Stomach (tissue), 9 donors: ENCODE data around the gene KEAP1. TPM values are rescaled to one million over a fixed set of nuclear protein-coding genes. Genes with fewer than 3 reads are reported as not detected.
"Not testable (repeated sequence)": the region's sequence is repeated elsewhere in the genome, so short reads cannot be mapped to it uniquely, and the experiment has no call there.

ENCODE experiments used
- DNase-seq, 2 donors: peaks; one replicate each; pipeline versions ENCODE4 v3.0.0 to v3.0.0-alpha.2; 2013 to 2019
- H3K27ac ChIP-seq, 5 donors: fragments of 200-600 bp in 4 of 5; sonication (generic) in 4 of 5; one replicate each; pipeline ENCODE4 v1.5.1; 2013 to 2019; ENCODE audit warnings: mild to moderate bottlenecking in 1 of 5, moderate library complexity in 1 of 5
- H3K27me3 ChIP-seq, 3 donors: fragments of 200-600 bp; sonication (generic); one replicate each; pipeline ENCODE4 v1.5.1; 2017 to 2019; ENCODE audit warnings: mixed run types in 1 of 3
- H3K36me3 ChIP-seq, 4 donors: fragments of 200-600 bp; sonication (generic); 1 replicate in 3 of 4; 2 replicates in 1 of 4; pipeline ENCODE4 v1.5.1; 2016 to 2019
- H3K4me1 ChIP-seq, 4 donors: fragments of 200-600 bp; sonication (generic); one replicate each; pipeline ENCODE4 v1.5.1; 2016 to 2019
- H3K4me3 ChIP-seq, 4 donors: fragments of 200-600 bp; sonication (generic) in 3 of 4; one replicate each; pipeline ENCODE4 v1.5.1; 2016 to 2019; ENCODE audit warnings: mild to moderate bottlenecking in 1 of 4
- H3K9me3 ChIP-seq, 4 donors: fragments of 200-600 bp; sonication (generic); one replicate each; pipeline ENCODE4 v1.5.1; 2016 to 2019
- EP300 ChIP-seq: sonication (generic); formaldehyde crosslinking; IDR thresholded peaks from one replicate; pipeline ENCODE4 v1.6.1; 2017; ENCODE audit warnings: antibody characterized with exemption
- POLR2A ChIP-seq, 4 donors: fragments of 450-650 bp; IDR thresholded peaks; one replicate each; pipeline ENCODE4 v1.6.1; 2016; ENCODE audit warnings: antibody characterized with exemption in 4 of 4, control low read depth in 2 of 4, mild to moderate bottlenecking in 1 of 4, moderate library complexity in 1 of 4
- POLR2AphosphoS5 ChIP-seq, 3 donors: sonication (generic); formaldehyde crosslinking; IDR thresholded peaks; one replicate each; pipeline ENCODE4 v1.6.1; 2016; ENCODE audit warnings: antibody characterized with exemption in 3 of 3
- WGBS, 5 donors: extraction: QIAGEN DNeasy Blood & Tissue Kit in 3 of 5; methylation state at CpG; one replicate each; pipeline versions ENCODE4 v1.1.5 to v1.1.7; 2013 to 2018; 5-methylcytosine and 5-hydroxymethylcytosine counted together
- intact Hi-C: fragments of 100-400 bp; cut with DNase I; formaldehyde crosslinking; loops from one replicate; pipeline ENCODE4 v1.15.1; 2023; ENCODE audit warnings: low total_unique reads
- polyA plus RNA-seq, 3 donors: library from polyadenylated mRNA; stranded (reverse); fragments of 200-250 nt; gene quantifications; one replicate each; pipeline ENCODE4 v1.2.3, GENCODE V29; 2013
- total RNA-seq, 5 donors: library from RNA; depleted of rRNA; stranded (reverse); fragments of >200 nt; gene quantifications; one replicate each; pipeline versions ENCODE4 v1.1.0 to v1.2.3, GENCODE V29; 2014 to 2016
- TF ChIP-seq, protein P1 (sequence below), 7 experiments: fragments of 450-650 bp in 4 of 7; fragments of 200-600 bp in 3 of 7; sonication (generic) in 3 of 7; IDR thresholded peaks; one replicate each; pipeline ENCODE4 v1.5.1; 2016 to 2019; ENCODE audit warnings: antibody characterized with exemption in 7 of 7, control low read depth in 2 of 7, mild to moderate bottlenecking in 1 of 7
- donor health status: healthy with polysubstance abuse.
- donor health status: Bipolar disorder and iron deficiency.
- donor health status: healthy.

Gene KEAP1
- total and polyA plus RNA-seq, 8 donors, result 15.8 to 88.1 (median 37.4) TPM

DNA sequence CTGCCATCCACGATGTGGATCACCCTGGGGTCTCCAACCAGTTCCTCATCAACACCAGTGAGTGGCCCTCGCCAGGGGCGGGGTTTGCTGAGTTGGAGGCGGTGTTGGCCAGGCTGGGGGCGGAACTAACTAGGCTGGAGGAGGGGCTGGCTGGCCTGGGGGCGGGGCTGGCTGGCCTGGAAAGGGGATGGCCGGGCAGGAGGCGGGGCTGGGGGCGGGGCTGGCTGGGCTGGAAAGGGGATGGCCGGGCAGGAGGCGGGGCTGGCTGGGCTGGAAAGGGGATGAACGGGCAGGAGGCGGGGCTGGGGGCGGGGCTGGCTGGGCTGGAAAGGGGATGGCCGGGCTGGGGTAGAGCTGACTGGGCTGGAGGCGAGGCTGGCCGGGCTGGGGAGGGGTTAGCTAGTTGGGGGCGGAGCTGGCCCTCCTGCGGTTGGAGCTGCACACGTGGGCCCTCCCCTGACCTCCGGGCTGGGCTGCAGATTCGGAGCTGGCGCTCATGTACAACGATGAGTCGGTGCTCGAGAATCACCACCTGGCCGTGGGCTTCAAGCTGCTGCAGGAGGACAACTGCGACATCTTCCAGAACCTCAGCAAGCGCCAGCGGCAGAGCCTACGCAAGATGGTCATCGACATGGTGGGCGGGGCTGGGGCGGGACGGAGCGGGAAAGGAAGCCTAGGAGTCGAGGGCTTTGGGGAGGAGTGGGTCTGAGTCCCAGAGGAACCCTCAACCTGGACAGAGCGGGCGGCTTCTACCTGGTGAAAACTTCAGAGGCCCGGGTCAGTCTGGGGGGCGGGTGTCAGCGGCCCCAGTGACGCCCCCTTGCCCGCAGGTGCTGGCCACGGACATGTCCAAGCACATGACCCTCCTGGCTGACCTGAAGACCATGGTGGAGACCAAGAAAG lies 41.9 kb downstream of the KEAP1 start:
- peaks cover 0 to 13% (median 7%) of the 10 kb centered on the region in 4 donors for H3K4me1 ChIP-seq
- DNase-seq, result peak; percentile 88 to 97
- intact Hi-C loops, result no loop called here
- no peaks in the 10 kb centered on the region for H3K27me3 ChIP-seq
- TF ChIP-seq EP300 (no peak), POLR2A (IDR thresholded peaks at IDR 0.05) (no peak), POLR2AphosphoS5 (IDR thresholded peaks at IDR 0.05) (no peak)
- TF ChIP-seq, protein P1, sequence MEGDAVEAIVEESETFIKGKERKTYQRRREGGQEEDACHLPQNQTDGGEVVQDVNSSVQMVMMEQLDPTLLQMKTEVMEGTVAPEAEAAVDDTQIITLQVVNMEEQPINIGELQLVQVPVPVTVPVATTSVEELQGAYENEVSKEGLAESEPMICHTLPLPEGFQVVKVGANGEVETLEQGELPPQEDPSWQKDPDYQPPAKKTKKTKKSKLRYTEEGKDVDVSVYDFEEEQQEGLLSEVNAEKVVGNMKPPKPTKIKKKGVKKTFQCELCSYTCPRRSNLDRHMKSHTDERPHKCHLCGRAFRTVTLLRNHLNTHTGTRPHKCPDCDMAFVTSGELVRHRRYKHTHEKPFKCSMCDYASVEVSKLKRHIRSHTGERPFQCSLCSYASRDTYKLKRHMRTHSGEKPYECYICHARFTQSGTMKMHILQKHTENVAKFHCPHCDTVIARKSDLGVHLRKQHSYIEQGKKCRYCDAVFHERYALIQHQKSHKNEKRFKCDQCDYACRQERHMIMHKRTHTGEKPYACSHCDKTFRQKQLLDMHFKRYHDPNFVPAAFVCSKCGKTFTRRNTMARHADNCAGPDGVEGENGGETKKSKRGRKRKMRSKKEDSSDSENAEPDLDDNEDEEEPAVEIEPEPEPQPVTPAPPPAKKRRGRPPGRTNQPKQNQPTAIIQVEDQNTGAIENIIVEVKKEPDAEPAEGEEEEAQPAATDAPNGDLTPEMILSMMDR (IDR thresholded peaks at IDR 0.05), result no peak
- WGBS, 5 donors, result 7 to 26% (median 22%) methylated on average over 20 to 45 of the region's 45 CpGs
- H3K9me3 ChIP-seq, result no peaks in the 10 kb centered on the region
- H3K4me3 ChIP-seq, result peak overlapping the region; percentile 32 to 38 (median 34)
- H3K36me3 ChIP-seq, result peaks cover 6 to 74% (median 69%) of the 10 kb centered on the region in 4 donors
- peak overlapping the region in 1 of 5 donors; percentile 29 for H3K27ac ChIP-seq

DNA sequence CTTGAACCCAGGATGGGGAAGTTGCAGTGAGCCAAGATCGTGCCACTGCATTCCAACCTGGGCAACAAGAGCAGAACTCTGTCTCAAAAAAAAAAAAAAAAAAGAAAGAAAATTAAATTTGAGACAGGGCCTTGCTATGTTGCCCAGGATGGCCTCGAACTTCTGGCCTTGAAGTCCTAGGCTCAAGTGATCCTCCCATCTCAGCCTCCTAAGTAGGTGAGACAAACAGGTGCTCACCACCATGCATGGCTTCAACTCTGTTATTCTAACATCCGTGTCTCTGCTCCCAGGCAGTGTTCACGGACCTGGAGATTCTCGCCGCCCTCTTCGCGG lies 42.5 kb downstream of the KEAP1 start:
- 49 to 71% (median 60%) methylated on average over 8 of the region's 8 CpGs for WGBS, 5 donors
- H3K4me1 ChIP-seq, result peaks cover 0 to 13% (median 7%) of the 10 kb centered on the region in 4 donors
- TF ChIP-seq EP300 (no peak), POLR2AphosphoS5 (IDR thresholded peaks at IDR 0.05) (no peak), POLR2A (IDR thresholded peaks at IDR 0.05) (no peak)
- TF ChIP-seq, protein P1 (IDR thresholded peaks at IDR 0.05), result no peak
- H3K9me3 ChIP-seq, result no peaks in the 10 kb centered on the region
- no peak for DNase-seq
- H3K4me3 ChIP-seq, result peak overlapping the region in 1 of 4 donors; percentile 34
- no peaks in the 10 kb centered on the region for H3K27me3 ChIP-seq
- intact Hi-C loops, result no loop called here
- H3K27ac ChIP-seq, result no peak overlapping the region
- H3K36me3 ChIP-seq, result peaks cover 6 to 72% (median 69%) of the 10 kb centered on the region in 4 donors

DNA sequence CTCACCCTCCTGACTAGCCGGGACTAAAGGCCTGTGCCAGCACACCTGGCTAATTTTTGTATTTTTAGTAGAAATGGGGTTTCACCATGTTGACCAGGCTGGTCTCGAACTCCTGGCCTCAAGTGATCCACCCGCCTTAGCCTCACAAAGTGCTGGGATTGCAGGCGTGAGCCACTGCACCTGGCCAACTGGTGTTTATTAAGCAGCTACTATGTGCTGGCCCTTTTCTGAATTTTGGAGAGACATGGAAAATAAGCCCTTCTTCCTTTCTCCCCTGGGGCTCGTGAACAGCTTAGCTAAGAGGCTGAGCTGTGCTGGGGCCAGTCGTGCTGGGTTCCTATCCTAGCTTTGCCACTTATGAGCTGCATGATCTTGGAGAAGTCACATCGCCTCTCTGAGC lies 44.4 kb downstream of the KEAP1 start:
- DNase-seq, H3K27me3 ChIP-seq, H3K27ac ChIP-seq, H3K4me3 ChIP-seq, H3K9me3 ChIP-seq, intact Hi-C loops: not testable (repeated sequence)
- Histone ChIP-seq H3K4me1 (peaks cover 0 to 13% (median 7%) of the 10 kb centered on the region in 4 donors), H3K36me3 (peaks cover 11 to 72% (median 63%) of the 10 kb centered on the region in 4 donors)
- WGBS, 5 donors, result 93 to 97% (median 94%) methylated on average over 7 of the region's 7 CpGs

DNA sequence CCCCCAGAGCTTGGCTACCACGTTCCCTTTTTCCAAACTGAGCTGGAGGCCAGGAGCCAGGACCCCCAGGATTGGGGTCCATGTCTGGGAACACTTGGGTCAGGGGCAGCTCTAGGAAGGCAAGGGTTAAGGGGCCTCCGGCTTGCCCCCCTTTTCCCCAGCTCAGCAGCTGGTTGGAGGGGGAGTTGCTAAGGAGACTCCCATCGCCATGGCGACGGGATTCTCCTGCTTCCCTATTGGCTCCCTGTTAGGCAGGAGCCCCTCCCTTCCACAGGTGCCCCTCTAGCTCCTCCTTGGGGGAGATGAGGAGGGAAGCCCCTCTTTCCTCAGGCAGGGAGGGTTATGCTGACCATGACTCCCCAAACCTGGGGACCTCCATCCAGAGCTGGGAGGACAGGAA lies 48.9 kb downstream of the KEAP1 start:
- intact Hi-C loops, result no loop called here
- 42 to 83% (median 45%) methylated on average over 2 to 5 of the region's 5 CpGs for WGBS, 5 donors

More for the DNA sequence above, 48.9 kb downstream of the KEAP1 start:
- no peak overlapping the region for H3K27ac ChIP-seq
- peak in 1 of 2 donors; percentile 67 for DNase-seq
- H3K9me3 ChIP-seq, result no peaks in the 10 kb centered on the region
- TF ChIP-seq EP300 (no peak), POLR2AphosphoS5 (IDR thresholded peaks at IDR 0.05) (no peak), POLR2A (IDR thresholded peaks at IDR 0.05) (no peak)
- TF ChIP-seq, protein P1 (IDR thresholded peaks at IDR 0.05), result no peak
- H3K27me3 ChIP-seq, result no peaks in the 10 kb centered on the region
- H3K4me3 ChIP-seq, result no peak overlapping the region
- peaks cover 12 to 74% (median 65%) of the 10 kb centered on the region in 4 donors for H3K36me3 ChIP-seq
- H3K4me1 ChIP-seq, result no peaks in the 10 kb centered on the region
